KMS-11 (cell line): ENCODE measurements around the gene LRRC4B.

ENCODE experiments used
- H2AFZ ChIP-seq: fragments of 200-600 bp; sonication (generic); 2 replicates; pipeline ENCODE4 v1.6.1; 2016; ENCODE audit warnings: antibody characterized with exemption, mixed run types, low read depth
- H3K27ac ChIP-seq: fragments of 200-600 bp; sonication (generic); 2 replicates; pipeline ENCODE4 v1.6.1; 2016; ENCODE audit warnings: mild to moderate bottlenecking, mixed run types
- H3K27me3 ChIP-seq: fragments of 200-600 bp; sonication (generic); 2 replicates; pipeline ENCODE4 v1.6.1; 2017; ENCODE audit warnings: mild to moderate bottlenecking, low read depth, mixed run types, moderate library complexity; ENCODE audit not compliant: insufficient read depth
- H3K36me3 ChIP-seq: fragments of 200-600 bp; sonication (generic); 2 replicates; pipeline ENCODE4 v1.6.1; 2017; ENCODE audit warnings: mild to moderate bottlenecking, mixed run types; ENCODE audit not compliant: insufficient read depth
- H3K4me1 ChIP-seq: fragments of 200-600 bp; sonication (generic); 2 replicates; pipeline ENCODE4 v1.6.1; 2016; ENCODE audit warnings: mild to moderate bottlenecking, low read depth, mixed run types; ENCODE audit not compliant: poor library complexity, severe bottlenecking
- H3K4me2 ChIP-seq: fragments of 200-600 bp; sonication (generic); 2 replicates; pipeline ENCODE4 v1.7.0; 2016; ENCODE audit warnings: mild to moderate bottlenecking, mixed run types
- H3K4me3 ChIP-seq: fragments of 200-600 bp; sonication (generic); IDR thresholded peaks from 2 replicates; pipeline ENCODE4 v1.6.1; 2017; ENCODE audit warnings: low read depth, low read length, mixed read lengths; ENCODE audit not compliant: insufficient read depth
- H3K79me2 ChIP-seq: fragments of 200-600 bp; sonication (generic); 2 replicates; pipeline ENCODE4 v1.6.1; 2016; ENCODE audit warnings: low read depth, mixed run types; ENCODE audit not compliant: insufficient read depth
- H3K9ac ChIP-seq: fragments of 200-600 bp; sonication (generic); 2 replicates; pipeline ENCODE4 v1.6.1; 2016; ENCODE audit warnings: mild to moderate bottlenecking, mixed run types
- H4K20me1 ChIP-seq: fragments of 200-600 bp; sonication (generic); 2 replicates; pipeline ENCODE4 v1.6.1; 2016; ENCODE audit warnings: mild to moderate bottlenecking, mixed run types; ENCODE audit not compliant: insufficient read depth
- CTCF ChIP-seq: fragments of 200-600 bp; sonication (generic); conservative IDR thresholded peaks from 2 replicates; pipeline ENCODE4 v1.6.1; 2017; ENCODE audit warnings: low read depth, mild to moderate bottlenecking, antibody characterized with exemption, low read length, moderate library complexity, mixed read lengths

Gene LRRC4B

DNA sequence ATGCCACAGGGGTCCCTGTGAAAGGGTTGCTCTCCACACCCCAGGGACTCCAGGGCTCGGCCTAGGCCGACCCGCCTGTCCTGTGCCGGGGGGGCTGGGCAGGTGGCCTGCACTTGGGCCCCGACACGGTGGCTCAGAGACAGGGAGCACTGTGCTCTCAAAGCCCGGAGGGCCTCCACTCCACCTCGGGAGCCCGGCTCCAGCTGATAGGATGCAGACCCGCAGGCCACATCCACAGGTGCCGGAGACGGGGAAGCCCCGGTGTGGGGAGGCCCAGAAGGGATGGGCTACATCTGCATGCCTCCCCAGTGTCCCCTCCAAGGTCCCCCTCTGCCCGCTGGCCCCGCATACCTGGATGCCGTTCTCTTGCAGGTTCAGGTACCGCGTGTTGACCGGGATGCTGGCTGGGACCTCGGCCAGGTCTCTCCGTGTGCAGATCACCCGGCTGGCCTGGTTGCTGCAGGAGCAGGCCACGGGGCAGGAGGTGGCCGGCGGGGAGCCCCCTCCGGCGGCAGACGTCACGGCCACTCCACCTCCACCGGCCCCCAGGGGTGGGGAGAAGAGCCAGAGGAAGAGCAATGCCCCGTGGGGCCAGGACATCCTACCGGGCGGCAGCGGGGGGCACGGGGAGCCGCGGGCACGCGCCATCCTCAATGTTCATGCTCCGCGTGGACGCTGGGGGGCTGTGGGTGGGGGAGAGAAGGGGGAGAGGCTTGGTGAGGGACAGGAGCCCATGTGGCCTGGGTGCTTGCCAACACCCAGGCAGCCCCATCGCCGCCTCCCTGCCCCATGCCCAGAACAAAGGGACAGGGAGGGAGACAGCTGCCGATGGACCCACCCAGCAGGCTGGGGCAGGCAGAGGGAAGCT is 19.8 kb downstream of the LRRC4B start:
- Histone ChIP-seq H3K27me3 (peaks cover 51% of the 10 kb centered on the region), H3K36me3 (no peaks in the 10 kb centered on the region), H3K4me3 (no peak overlapping the region), H2AFZ (no peak overlapping the region), H3K4me1 (no peaks in the 10 kb centered on the region), H3K9ac (no peak overlapping the region), H3K79me2 (no peaks in the 10 kb centered on the region), H4K20me1 (no peaks in the 10 kb centered on the region), H3K4me2 (no peak overlapping the region), H3K27ac (no peak overlapping the region)
- TF ChIP-seq CTCF = no peak

- no peak for TF ChIP-seq CTCF
- H3K9ac ChIP-seq = no peak overlapping the region
- no peaks in the 10 kb centered on the region for H4K20me1 ChIP-seq
- peaks cover 50% of the 10 kb centered on the region for H3K27me3 ChIP-seq
- no peak overlapping the region for H2AFZ ChIP-seq
- no peak overlapping the region for H3K27ac ChIP-seq
- no peaks in the 10 kb centered on the region for H3K4me1 ChIP-seq
- H3K4me2 ChIP-seq = no peak overlapping the region
- H3K79me2 ChIP-seq = no peaks in the 10 kb centered on the region
- no peaks in the 10 kb centered on the region for H3K36me3 ChIP-seq
- H3K4me3 ChIP-seq = no peak overlapping the region
Observed at GRCh38 chr19:50547385-50548190, 20.6 kb downstream of the LRRC4B start.

- Histone ChIP-seq H4K20me1 (no peaks in the 10 kb centered on the region), H3K79me2 (no peaks in the 10 kb centered on the region), H3K9ac (no peak overlapping the region), H3K36me3 (no peaks in the 10 kb centered on the region), H3K4me2 (no peak overlapping the region), H3K4me1 (no peaks in the 10 kb centered on the region), H3K27me3 (peaks cover 49% of the 10 kb centered on the region), H2AFZ (no peak overlapping the region), H3K27ac (no peak overlapping the region), H3K4me3 (no peak overlapping the region)
- no peak for TF ChIP-seq CTCF
Observed at GRCh38 chr19:50546527-50547221, 21.6 kb downstream of the LRRC4B start.

GRCh38 chr19:50542943-50543342 is 25.3 kb downstream of the LRRC4B start:
- H3K27me3 ChIP-seq = peaks cover 44% of the 10 kb centered on the region
- no peak overlapping the region for H3K27ac ChIP-seq
- no peak overlapping the region for H3K4me3 ChIP-seq
- H3K36me3 ChIP-seq = no peaks in the 10 kb centered on the region
- no peak for TF ChIP-seq CTCF
- H3K4me2 ChIP-seq = no peak overlapping the region
- no peaks in the 10 kb centered on the region for H3K4me1 ChIP-seq
- H2AFZ ChIP-seq = no peak overlapping the region
- H3K9ac ChIP-seq = no peak overlapping the region
- H3K79me2 ChIP-seq = no peaks in the 10 kb centered on the region
- H4K20me1 ChIP-seq = no peaks in the 10 kb centered on the region
